NCI-H2196 treated with DMSO at 0.1 percent for 48 hours (cell line): ENCODE data around the gene ADGRF1.
"Not testable (repeated sequence)": the region's sequence is repeated elsewhere in the genome, so short reads cannot be mapped to it uniquely, and the experiment has no call there.

Experiments used
- DNase-seq: peaks from one replicate; lab custom pipeline; 2025; ENCODE audit not compliant: unreplicated experiment; lab: John Stamatoyannopoulos, UW

Gene ADGRF1

DNA sequence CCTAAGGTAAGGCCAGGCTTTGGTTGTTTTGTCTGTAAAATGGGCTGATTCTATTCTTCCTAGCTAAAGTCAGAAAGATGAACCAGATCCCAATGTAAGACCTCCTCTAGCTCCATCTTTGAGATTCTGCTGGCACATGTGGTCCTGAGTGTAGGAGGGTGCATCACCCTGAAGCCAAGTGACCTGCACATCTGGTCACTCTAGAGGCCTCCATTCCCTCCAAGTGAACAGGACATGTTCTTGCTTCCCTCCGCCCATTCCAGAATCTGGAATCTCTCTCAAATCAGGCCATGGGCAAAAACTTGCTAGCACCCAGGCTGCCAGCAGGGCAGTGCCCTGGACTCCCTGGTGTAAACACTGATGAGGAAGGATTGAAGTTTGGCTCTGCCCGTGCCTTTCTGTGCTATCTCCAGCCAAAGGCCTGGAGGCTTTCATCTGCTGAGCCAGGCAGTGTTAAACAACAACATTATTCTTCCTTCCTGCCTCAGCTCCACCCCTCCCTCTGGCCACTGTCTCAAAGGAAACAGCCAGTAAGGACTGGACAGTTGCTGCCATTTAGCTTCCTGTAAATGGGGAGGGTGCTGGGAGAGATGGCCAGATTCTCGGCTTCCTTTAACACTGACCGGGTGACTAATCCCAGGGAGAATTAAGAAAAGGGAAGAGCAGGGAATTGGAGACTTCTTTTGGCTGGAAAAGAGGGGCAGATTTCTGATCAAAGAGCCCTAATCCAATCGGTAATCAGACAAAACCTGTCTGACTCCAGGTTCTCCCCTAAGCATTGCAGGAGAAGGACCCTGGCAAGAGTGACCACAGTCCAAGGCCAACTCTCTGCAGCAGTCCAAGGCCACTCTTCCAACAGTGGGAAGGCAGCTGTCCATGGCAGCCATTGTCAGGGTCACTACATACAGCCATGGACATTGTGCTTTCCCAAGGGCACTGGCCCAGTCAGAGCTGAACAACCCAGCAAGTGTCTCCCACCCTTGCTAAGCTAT lies 19.5 kb upstream of the ADGRF1 start:
- no peak for DNase-seq

DNA sequence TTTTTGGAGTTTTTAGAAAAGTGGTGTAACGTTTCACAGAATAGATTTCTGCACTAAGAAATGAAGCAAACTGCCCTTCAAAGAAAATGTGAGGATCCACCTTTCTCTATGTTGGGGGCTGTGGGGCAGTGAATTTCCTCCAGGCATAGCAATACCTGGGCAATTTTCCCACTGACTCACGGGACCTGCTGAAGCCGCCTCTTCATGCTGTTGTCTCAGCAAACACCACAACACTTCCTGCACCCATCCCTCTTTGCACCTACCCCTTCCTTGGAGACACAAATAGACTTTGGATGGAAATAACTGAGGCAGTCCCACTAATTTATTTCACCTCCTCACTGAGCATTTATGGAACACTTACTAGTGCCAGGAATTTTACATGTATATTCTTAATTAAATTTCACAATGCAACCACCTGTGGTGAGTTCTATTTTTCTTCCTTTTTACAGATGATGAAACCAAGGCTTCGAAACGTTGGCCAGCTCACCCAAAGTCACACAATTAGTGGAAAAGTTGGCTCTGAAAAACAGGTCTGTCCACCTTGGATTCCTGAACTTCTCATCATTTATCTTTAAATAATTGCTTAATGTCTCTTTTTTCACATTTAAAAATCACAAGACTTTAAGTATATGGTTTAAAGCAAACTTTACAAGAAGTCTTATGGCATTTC lies 17.2 kb upstream of the ADGRF1 start:
- DNase-seq: no peak

DNA sequence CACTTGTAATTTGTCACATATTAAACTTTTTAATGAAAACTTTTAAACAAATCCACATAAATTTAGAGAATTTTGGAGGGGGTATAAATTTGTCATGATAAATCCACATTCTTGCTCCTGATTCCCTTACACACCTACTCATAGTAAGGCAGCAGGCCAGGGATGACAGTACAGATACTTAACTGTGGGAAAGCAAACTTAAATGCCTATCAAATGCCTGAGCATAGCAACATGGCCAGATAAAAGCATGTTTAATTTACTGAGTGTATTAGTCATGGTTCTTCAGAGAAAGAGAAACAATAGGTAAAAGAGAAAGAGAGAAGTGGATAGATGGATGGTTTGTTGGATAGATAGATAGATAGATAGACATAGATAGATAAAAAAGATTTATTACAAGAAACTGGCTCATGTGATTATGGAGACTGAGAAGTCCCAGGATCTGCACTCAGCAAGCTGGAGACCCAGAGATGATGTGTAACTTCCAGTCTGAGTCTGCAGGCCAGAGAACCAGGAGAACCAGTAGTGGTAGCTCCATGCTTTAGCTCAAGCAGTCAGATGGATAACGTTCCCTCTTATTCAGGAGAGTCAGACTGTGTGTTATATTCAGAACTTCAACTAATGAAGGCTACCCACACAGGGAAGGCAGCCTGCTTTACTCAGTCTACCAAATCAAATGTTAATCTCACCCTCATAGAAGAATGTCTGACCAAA lies 15.9 kb upstream of the ADGRF1 start:
- no peak for DNase-seq

GRCh38 chr6:47056832-47057231 lies 14.7 kb upstream of the ADGRF1 start:
- no peak for DNase-seq

DNA sequence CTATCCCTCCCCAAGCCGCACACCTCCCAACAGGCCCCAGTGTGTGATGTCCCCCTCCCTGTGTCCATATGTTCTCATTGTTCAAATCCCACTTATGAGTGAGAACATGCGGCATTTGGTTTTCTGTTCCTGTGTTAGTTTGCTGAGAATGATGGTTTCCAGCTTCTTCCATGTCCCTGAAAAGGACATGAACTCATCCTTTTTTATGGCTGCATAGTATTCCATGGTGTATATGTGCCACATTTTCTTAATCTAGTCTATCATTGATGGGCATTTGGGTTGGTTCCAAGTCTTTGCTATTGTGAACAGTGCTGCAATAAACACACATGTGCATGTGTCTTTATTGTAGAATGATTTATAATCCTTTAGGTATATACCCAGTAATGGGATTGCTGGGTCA lies 12.2 kb upstream of the ADGRF1 start:
- DNase-seq: not testable (repeated sequence)

DNA sequence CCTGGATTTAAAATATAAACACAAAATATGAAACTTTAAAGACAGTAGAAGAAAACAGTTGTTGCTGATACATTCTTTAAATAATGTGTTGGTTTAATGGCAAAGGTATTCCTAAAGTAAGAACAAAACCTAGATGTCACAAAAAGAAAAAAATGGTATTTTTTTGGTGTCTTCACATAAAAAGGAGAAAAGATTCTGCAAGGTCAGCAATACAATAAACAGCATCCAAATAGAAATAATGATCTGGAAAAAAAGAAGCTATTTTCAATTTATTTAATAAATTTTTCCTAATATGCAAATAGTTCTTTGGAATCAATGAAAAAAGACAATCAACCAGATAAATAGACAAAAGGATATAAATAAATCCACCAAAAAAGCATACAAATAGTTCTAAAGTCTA lies 6.5 kb upstream of the ADGRF1 start:
- DNase-seq: no peak

DNA sequence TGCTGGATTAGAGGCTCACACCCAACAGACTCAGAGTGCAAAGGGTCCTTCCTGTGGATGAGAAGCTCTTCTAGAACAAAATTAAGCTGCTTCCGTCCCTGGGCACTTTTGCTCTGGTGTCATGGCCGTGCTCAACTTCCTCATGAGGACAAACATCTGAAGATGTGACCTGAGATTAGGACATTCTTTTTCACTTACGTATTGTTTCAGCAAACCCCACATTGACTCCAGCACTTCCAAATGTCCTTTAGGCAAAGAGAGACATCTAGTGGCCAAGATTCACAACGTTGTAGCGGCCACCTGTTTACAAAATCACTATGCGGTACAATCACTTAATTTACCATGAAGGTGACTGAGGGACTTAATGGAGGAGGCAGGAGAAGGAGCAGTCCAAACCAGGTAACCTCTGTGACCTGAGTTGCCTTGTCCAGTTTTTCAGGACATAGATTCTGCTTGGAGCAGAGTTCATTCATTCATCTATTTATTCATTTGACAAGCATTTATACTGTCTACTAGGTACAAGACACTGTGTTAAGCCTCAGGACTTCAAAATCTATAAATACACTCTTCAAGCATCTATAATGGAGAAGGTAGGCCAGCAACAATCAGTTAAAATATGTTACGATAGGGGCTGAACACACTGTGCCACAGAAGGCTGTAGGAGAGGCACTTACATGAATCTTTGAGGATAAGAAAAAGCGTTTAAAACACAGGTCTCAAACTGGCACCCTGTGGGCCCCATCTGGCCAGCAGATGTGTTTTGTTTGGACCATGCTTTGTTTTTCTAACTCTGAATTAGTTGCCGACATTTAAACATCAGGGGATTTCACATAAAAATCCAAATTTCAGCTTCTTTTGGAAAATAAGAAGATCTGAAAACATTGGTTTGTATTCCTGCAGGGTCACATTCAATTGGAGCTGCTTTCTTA lies 5.6 kb upstream of the ADGRF1 start:
- DNase-seq: peak; percentile 68

DNA sequence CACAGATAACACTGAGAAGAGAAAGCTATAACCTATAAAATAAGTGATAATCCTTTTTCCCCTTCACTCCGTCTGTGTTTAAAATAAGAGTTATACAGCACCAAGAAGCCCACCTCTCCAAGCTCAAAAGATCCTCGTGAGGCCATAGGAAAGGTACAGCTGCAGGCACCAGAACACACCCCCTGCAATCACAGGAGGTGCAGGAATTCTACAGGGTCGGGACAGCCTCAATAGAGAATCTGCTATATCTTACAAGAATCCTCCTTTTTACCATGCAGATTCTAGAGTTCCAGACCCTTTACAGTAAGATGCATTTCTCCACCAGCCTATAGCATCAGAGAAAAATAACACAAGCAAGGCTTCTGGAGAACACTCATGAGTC lies 5.0 kb upstream of the ADGRF1 start:
- no peak for DNase-seq

DNA sequence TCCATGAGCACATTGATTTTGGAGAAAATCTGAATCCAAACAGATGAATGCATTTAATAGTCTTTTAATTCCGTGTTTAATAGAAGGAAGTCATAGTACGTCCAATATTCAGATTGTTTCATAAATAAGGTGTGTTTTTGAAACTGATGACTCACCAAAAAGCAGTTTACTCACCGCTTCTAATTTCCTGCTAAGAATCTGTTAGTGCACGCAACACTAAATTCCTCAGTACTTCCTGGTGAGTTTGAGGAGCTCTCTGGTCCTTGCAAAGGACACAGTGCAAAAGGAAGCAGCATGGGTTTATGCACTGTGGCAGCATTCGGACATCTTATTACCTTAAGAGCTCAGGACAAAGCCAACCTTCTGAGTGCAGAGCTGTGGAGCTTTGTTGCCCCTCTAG lies 2.3 kb upstream of the ADGRF1 start:
- no peak for DNase-seq

GRCh38 chr6:47043286-47043685 lies 1.2 kb upstream of the ADGRF1 start:
- DNase-seq: no peak

GRCh38 chr6:47041741-47042140 lies 391 bp downstream of the ADGRF1 start:
- DNase-seq: no peak

DNA sequence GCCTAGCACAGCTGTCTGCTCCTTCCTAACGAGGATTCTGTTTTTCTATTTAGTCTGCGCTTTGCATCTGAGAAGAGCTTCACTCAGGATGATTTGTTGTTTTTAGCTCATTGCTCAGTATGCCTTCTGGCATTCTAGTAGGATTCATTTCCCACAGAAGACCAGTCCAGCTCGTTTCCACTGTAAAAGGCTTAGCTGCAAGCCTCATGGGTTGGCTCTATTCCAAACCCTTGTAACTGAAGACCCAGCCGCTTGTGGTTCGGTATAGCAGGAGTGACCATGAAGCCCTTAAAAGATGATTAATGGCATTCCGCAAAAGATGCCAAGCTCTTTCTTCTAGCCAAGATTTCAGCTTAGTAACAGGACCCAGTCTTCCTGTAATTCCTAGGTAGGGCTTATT lies 7.2 kb downstream of the ADGRF1 start:
- peak; percentile 77 for DNase-seq

DNA sequence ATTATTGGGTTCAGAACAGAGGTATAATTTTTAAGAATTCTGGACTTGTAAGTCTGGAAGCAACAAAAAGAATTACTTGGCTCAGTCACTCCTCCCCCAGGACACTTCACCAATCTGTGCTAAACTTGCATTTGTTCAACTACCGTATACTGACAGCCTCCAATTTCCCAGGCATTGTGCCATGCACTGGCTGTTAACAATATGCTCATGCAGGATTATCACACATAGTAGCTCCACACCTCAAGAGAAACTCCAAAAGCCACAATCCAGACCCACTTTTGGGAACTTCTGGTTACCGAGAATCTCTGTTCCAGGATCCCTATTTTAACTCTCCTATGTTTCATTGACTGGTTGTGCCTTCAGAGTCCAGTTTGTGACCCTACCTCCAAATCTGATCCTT lies 7.7 kb downstream of the ADGRF1 start:
- no peak for DNase-seq

- DNase-seq: no peak
Observed at GRCh38 chr6:47032974-47033765, 9.0 kb downstream of the ADGRF1 start.

GRCh38 chr6:47031656-47032055 lies 10.5 kb downstream of the ADGRF1 start:
- no peak for DNase-seq

GRCh38 chr6:47029865-47030561 lies 12.1 kb downstream of the ADGRF1 start:
- DNase-seq: no peak

GRCh38 chr6:47028835-47029360 lies 13.2 kb downstream of the ADGRF1 start:
- DNase-seq: no peak

GRCh38 chr6:47027315-47027714 lies 14.8 kb downstream of the ADGRF1 start:
- DNase-seq: no peak

GRCh38 chr6:47026679-47027078 lies 15.5 kb downstream of the ADGRF1 start:
- DNase-seq: no peak
